Measurements from ENCODE around the gene GALNT18. TPM values are rescaled to one million over a fixed set of nuclear protein-coding genes. Genes with fewer than 3 reads are reported as not detected.

The GALNT18 gene
- polyA plus RNA-seq, 1 donor (not counting 4 experiments of a cell fraction or from before 2014, with no cell fraction given) = 27.2 TPM

GRCh38 chr11:11531131-11531908 lies 90.5 kb downstream of the GALNT18 start:
- Histone ChIP-seq H3K27ac (ENCODE audit: control insufficient read depth, insufficient read depth, low read length) (no peak overlapping the region), H3K27me3 (ENCODE audit: control insufficient read depth, extremely low read depth, insufficient read depth, low read length) (no peaks in the 10 kb centered on the region), H3K4me1 (ENCODE audit: control insufficient read depth, extremely low read depth, insufficient read depth, low read length) (peaks cover 10% of the 10 kb centered on the region), H3K79me2 (ENCODE audit: control insufficient read depth, insufficient read depth, low read length) (peaks cover 29% of the 10 kb centered on the region), H3K9ac (ENCODE audit: control insufficient read depth, extremely low read depth, insufficient read depth, low read length) (no peak overlapping the region), H2AFZ (ENCODE audit: control insufficient read depth, low read length) (no peak overlapping the region), H4K20me1 (ENCODE audit: control insufficient read depth, extremely low read depth, insufficient read depth, low read length) (no peaks in the 10 kb centered on the region), H3K4me2 (ENCODE audit: control insufficient read depth, extremely low read depth, insufficient read depth, low read depth, low read length) (no peak overlapping the region), H3K9me1 (ENCODE audit: control insufficient read depth, extremely low read depth, insufficient read depth, low read length) (no peaks in the 10 kb centered on the region), H3K4me3 (ENCODE audit: control insufficient read depth in 2 of 3, extremely low read depth in 1 of 3, insufficient read depth in 2 of 3, low read depth in 1 of 3, low read length in 3 of 3) (no peak overlapping the region), H3K9me3 (ENCODE audit: control insufficient read depth, low read depth, low read length) (no peaks in the 10 kb centered on the region), H3K36me3 (ENCODE audit: control insufficient read depth in 2 of 2, extremely low read depth in 1 of 2, insufficient read depth in 2 of 2, low read length in 2 of 2) (no peaks in the 10 kb centered on the region)
- DNase-seq (ENCODE audit: low read depth, low spot score) = no peak
- dilution Hi-C loops (cut with MboI; ENCODE audit: extremely low pct_ligation_motif_present, low sequenced_read_pairs) = no loop called here
- TF ChIP-seq, protein P1, sequence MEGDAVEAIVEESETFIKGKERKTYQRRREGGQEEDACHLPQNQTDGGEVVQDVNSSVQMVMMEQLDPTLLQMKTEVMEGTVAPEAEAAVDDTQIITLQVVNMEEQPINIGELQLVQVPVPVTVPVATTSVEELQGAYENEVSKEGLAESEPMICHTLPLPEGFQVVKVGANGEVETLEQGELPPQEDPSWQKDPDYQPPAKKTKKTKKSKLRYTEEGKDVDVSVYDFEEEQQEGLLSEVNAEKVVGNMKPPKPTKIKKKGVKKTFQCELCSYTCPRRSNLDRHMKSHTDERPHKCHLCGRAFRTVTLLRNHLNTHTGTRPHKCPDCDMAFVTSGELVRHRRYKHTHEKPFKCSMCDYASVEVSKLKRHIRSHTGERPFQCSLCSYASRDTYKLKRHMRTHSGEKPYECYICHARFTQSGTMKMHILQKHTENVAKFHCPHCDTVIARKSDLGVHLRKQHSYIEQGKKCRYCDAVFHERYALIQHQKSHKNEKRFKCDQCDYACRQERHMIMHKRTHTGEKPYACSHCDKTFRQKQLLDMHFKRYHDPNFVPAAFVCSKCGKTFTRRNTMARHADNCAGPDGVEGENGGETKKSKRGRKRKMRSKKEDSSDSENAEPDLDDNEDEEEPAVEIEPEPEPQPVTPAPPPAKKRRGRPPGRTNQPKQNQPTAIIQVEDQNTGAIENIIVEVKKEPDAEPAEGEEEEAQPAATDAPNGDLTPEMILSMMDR (optimal IDR thresholded peaks at IDR 0.05 in 1 of 3, IDR thresholded peaks at IDR 0.05 in 1 of 3, conservative IDR thresholded peaks at IDR 0.05 in 1 of 3; ENCODE audit: extremely low read depth in 1 of 3, insufficient read depth in 2 of 3, low read length in 3 of 3) = peak in 1 of 3 experiments; percentile 23
- no peak for TF ChIP-seq EZH2 (IDR thresholded peaks at IDR 0.05; ENCODE audit: low read length)
- FAIRE-seq = no peak

DNA sequence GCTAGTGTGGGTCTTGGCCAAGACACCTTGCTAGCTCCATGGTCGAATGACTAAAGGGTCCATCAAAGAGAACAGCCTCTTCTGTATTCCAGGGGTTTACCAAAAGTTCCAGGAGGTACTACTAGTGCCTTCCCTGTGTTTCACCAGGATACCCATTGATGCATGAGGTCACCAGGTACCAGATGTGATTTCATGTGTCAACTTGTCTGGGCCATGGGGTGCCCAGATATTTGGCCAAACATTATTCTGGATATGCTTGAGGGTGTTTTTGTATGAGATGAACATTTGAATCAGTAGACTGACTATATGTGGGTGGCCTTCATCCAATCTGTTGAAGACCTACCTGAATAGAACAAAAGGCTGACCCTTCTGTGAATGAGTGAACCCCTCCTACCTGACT lies 92.8 kb downstream of the GALNT18 start:
- no peaks in the 10 kb centered on the region for H3K27me3 ChIP-seq (ENCODE audit: control insufficient read depth, extremely low read depth, insufficient read depth, low read length)
- DNase-seq (ENCODE audit: low read depth, low spot score) (no peak), FAIRE-seq (no peak)
- no peaks in the 10 kb centered on the region for H4K20me1 ChIP-seq (ENCODE audit: control insufficient read depth, extremely low read depth, insufficient read depth, low read length)
- H3K9me1 ChIP-seq (ENCODE audit: control insufficient read depth, extremely low read depth, insufficient read depth, low read length) = no peaks in the 10 kb centered on the region
- H3K9ac ChIP-seq (ENCODE audit: control insufficient read depth, extremely low read depth, insufficient read depth, low read length) = no peak overlapping the region
- no peaks in the 10 kb centered on the region for H3K36me3 ChIP-seq (ENCODE audit: control insufficient read depth in 2 of 2, extremely low read depth in 1 of 2, insufficient read depth in 2 of 2, low read length in 2 of 2)
- no peaks in the 10 kb centered on the region for H3K9me3 ChIP-seq (ENCODE audit: control insufficient read depth, low read depth, low read length)
- H3K79me2 ChIP-seq (ENCODE audit: control insufficient read depth, insufficient read depth, low read length) = peaks cover 19% of the 10 kb centered on the region
- no peak overlapping the region for H3K4me2 ChIP-seq (ENCODE audit: control insufficient read depth, extremely low read depth, insufficient read depth, low read depth, low read length)
- no peak overlapping the region for H3K27ac ChIP-seq (ENCODE audit: control insufficient read depth, insufficient read depth, low read length)
- peaks cover 10% of the 10 kb centered on the region for H3K4me1 ChIP-seq (ENCODE audit: control insufficient read depth, extremely low read depth, insufficient read depth, low read length)
- no peak overlapping the region for H3K4me3 ChIP-seq (ENCODE audit: control insufficient read depth in 2 of 3, extremely low read depth in 1 of 3, insufficient read depth in 2 of 3, low read depth in 1 of 3, low read length in 3 of 3)
- no peak overlapping the region for H2AFZ ChIP-seq (ENCODE audit: control insufficient read depth, low read length)
- no peak for TF ChIP-seq EZH2 (IDR thresholded peaks at IDR 0.05; ENCODE audit: low read length)
- TF ChIP-seq, protein P1 (optimal IDR thresholded peaks at IDR 0.05 in 1 of 3, IDR thresholded peaks at IDR 0.05 in 1 of 3, conservative IDR thresholded peaks at IDR 0.05 in 1 of 3; ENCODE audit: extremely low read depth in 1 of 3, insufficient read depth in 2 of 3, low read length in 3 of 3) = no peak
- dilution Hi-C loops (cut with MboI; ENCODE audit: extremely low pct_ligation_motif_present, low sequenced_read_pairs) = no loop called here

All from keratinocyte (primary cell).